ENCODE data around the gene SLC25A51.

The SLC25A51 gene

DNA sequence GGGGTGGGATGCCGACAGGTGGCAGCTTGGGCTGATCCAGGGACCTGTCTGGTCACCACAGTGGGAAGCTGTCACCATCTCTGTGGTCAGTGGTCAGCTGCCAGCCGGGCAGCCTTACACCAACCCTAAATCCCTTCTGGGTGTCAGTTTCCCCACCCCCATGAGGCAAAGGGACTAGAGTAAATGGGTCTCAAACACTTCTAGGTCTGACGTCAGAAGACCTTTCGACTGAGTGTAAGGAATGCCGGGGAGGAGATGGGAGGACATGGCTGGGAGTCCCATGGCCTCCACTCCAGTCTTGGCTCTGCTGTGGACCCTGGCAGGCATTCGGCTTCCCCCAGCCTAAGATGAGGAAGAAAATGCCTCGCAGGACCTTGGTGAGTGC lies 40.3 kb upstream of the SLC25A51 start:
- no peak overlapping the region for H3K4me3 ChIP-seq (ENCODE audit: low read depth, low read length)
- DNase-seq (ENCODE audit: low read depth), result no peak
- TF ChIP-seq, protein P1, sequence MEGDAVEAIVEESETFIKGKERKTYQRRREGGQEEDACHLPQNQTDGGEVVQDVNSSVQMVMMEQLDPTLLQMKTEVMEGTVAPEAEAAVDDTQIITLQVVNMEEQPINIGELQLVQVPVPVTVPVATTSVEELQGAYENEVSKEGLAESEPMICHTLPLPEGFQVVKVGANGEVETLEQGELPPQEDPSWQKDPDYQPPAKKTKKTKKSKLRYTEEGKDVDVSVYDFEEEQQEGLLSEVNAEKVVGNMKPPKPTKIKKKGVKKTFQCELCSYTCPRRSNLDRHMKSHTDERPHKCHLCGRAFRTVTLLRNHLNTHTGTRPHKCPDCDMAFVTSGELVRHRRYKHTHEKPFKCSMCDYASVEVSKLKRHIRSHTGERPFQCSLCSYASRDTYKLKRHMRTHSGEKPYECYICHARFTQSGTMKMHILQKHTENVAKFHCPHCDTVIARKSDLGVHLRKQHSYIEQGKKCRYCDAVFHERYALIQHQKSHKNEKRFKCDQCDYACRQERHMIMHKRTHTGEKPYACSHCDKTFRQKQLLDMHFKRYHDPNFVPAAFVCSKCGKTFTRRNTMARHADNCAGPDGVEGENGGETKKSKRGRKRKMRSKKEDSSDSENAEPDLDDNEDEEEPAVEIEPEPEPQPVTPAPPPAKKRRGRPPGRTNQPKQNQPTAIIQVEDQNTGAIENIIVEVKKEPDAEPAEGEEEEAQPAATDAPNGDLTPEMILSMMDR (IDR thresholded peaks at IDR 0.05; ENCODE audit: control insufficient read depth, extremely low read depth, insufficient read depth), result no peak

DNA sequence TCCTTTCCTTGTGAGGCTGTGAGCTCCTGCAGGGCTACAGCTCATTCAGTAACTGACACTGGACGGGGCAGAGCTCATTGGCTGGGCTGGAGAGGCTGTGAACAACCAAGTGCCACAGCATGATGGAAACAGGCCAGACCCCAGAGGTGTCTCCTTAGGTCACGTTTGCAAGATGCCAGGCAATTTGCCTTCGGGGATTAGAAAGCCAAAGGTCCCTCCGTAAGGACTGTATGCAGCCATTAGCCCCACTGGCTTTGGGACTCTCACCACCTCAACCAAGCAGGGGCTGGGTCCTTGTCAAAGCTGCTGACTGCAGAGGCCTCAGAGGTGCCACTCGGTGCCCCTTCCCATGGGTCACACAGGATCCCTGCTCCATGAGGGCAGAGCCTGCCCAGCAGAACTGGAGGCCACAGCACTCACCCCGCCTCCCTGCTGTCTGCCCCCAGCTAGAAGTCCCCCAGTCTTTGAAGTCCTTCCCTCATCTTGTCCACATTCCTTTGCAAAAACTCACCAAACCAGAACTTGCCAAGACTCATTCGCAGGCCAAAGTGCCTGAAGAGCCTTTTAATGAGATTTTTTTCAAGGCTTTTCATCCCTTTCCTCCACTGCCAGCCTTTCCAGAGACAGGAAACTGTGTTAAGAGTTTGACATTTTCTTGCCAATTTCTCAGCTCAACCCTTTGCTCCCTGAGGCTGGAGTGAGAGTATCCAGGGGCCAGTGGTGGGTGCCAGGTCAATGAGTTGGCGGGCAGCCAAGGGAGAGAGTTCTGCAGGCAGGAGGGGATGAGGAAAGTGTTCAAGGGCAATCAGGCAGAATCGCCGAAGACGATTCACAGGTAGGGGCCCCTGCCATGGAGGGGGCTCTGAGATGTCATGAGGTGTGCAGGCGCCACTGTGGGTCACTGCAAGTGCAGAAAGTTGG lies 39.7 kb upstream of the SLC25A51 start:
- H3K4me3 ChIP-seq (ENCODE audit: low read depth, low read length), result no peak overlapping the region
- no peak for DNase-seq (ENCODE audit: low read depth)
- TF ChIP-seq, protein P1 (IDR thresholded peaks at IDR 0.05; ENCODE audit: control insufficient read depth, extremely low read depth, insufficient read depth), result no peak

DNA sequence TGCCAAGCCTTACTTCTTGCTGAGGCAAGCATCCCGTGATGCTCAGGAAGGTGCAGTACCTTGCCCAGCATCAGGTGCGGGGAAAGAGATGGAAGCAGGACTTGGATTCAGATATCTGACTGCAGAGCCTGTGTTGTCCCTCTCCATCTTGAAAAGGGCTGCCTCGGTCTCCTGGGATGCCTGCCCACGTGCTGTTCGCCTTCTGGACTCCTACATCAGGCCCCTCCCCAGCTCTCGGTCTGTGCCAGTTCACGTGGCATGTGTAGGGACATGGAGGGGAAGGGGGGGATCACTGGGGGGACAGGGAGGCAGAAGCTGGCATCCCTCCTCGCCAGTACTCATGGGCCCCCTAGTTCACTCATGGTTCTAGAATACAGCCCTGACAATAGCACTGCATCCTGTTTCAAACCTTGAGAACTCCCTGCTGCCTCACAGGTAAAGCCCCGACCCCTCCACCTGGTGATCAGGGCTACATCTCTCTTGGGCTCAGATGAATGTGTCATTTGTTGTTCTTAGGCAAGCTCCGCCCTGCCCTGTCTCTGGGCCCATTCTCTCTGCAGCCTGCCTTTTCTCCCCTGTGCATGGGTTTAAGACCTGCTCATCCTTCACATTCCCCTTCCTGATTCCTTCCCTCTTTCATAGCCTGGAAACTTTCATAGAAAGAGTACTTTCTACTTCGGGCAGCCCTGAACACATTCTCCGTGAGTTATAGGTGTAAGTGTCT lies 38.9 kb upstream of the SLC25A51 start:
- TF ChIP-seq, protein P1 (IDR thresholded peaks at IDR 0.05; ENCODE audit: control insufficient read depth, extremely low read depth, insufficient read depth), result no peak
- H3K4me3 ChIP-seq (ENCODE audit: low read depth, low read length), result no peak overlapping the region
- DNase-seq (ENCODE audit: low read depth), result no peak

DNA sequence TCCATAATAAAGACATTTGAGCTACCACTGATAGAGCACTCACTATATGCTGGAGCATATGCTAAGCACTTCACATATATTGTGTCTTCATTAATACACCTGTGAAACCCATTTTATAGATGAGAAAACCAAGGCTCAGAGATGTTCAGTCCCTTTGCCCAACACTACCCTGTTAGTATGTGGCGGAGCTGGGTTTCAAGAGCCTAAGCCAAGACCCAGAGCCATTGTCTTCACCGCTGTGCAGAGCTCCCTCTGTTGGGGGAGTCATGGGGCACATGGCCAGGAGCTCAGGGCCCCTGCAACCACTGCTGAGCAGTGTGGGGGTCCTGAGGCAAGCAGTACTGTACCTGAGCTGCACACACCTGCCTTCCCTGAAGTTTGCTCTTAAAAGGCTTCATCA lies 37.3 kb upstream of the SLC25A51 start:
- TF ChIP-seq, protein P1 (IDR thresholded peaks at IDR 0.05; ENCODE audit: control insufficient read depth, extremely low read depth, insufficient read depth), result no peak
- DNase-seq (ENCODE audit: low read depth), result no peak
- H3K4me3 ChIP-seq (ENCODE audit: low read depth, low read length), result no peak overlapping the region

DNA sequence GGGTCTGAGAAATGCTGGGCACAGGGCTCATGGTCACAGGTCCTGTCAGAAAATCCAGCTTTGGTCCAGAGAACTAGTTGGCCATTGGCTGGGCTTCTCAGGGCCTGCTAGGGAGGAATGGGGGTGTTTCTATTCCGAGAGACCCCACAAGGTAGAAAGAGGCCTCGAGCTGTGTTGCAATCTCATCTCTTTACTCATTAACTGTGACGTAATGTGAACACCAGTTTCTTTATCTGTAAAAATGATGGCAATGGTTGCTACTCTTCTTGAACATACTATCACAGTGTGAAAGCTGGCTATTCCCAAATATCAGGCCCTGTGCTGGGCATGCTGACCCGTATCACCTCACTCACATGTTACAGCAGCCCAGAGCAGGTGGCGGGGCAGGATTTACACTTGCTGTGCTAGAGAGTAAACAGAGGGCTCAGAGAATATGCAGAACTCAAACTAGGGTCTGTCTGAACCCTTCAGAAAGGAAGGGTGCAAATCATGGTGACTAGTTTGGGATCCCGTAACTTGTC lies 35.7 kb upstream of the SLC25A51 start:
- TF ChIP-seq, protein P1 (IDR thresholded peaks at IDR 0.05; ENCODE audit: control insufficient read depth, extremely low read depth, insufficient read depth), result no peak
- H3K4me3 ChIP-seq (ENCODE audit: low read depth, low read length), result no peak overlapping the region
- no peak for DNase-seq (ENCODE audit: low read depth)

DNA sequence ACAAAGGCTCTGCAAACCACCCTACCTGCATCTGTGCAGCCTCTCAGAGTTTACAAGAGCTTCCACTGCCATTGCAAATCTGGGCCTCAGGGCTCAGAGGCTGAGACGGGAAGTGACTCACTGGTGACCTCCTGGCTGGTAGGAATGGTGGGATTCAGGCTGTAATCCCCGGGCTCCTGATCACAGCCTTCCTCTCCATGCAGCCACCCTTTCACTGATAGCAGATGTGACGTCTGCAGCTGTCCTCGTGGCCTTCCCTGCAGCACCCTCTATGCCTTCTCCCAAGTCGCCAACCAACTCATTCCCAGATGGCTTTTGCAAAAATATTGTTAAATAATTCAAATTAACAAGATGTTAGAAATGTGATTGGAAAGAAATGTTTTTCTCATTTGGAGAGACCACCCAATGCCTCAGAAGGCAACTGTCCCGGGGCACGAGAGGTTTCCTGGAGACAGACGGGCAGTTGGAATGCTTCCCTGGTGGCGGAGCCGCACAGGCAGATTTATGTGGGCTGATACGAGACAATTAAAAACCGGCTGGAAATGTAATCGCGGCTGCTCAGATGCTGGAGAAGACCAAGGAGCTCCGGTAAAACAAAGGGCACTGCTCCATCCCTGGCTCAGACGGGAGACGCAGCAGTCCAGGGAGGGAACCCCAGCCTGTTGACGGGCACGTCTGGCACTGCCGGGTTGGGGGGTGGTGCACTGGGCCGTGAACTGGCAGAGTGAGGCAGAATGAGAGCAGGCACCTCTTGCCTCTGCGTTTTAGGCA lies 34.4 kb upstream of the SLC25A51 start:
- DNase-seq (ENCODE audit: low read depth), result no peak
- no peak overlapping the region for H3K4me3 ChIP-seq (ENCODE audit: low read depth, low read length)

More for the DNA sequence above, 34.4 kb upstream of the SLC25A51 start:
- TF ChIP-seq, protein P1 (IDR thresholded peaks at IDR 0.05; ENCODE audit: control insufficient read depth, extremely low read depth, insufficient read depth), result no peak

Measured in LNCaP clone FGC (cell line).